Stimulated activated CD4-positive, alpha-beta T cell treated with anti-CD3 and anti-CD28 coated beads, Interleukin-15, amount 100 ng/mL, for 48 hours (primary cell): ENCODE data around the gene TRAPPC6A.

Source experiments
- DNase-seq, 2 donors: peaks; one replicate each; pipeline ENCODE4 v3.0.0-alpha.2; 2020; ENCODE audit warnings: low read depth in 2 of 2

The TRAPPC6A gene

GRCh38 chr19:45177817-45178261, at the start of gene TRAPPC6A:
TRAPPC6A (minus strand) TSS chr19:45178237; CDS start chr19:45178218, 19 bp downstream.
- DNase-seq, result no peak

- DNase-seq, result no peak
Observed at GRCh38 chr19:45224645-45225044, 46.6 kb upstream of the TRAPPC6A start.

- DNase-seq, result no peak
Observed at GRCh38 chr19:45223879-45224278, 45.8 kb upstream of the TRAPPC6A start.

- no peak for DNase-seq
Observed at GRCh38 chr19:45222724-45223123, 44.7 kb upstream of the TRAPPC6A start.

GRCh38 chr19:45218911-45219743, 41.1 kb upstream of the TRAPPC6A start:
- DNase-seq, result no peak

- no peak for DNase-seq
Observed at GRCh38 chr19:45218426-45218825, 40.4 kb upstream of the TRAPPC6A start.

- no peak for DNase-seq
Observed at GRCh38 chr19:45217957-45218334, 39.9 kb upstream of the TRAPPC6A start.

- DNase-seq, result no peak
Observed at GRCh38 chr19:45217193-45217956, 39.3 kb upstream of the TRAPPC6A start.

- DNase-seq, result no peak
Observed at GRCh38 chr19:45216667-45217066, 38.6 kb upstream of the TRAPPC6A start.

GRCh38 chr19:45215391-45216191, 37.6 kb upstream of the TRAPPC6A start:
- no peak for DNase-seq

GRCh38 chr19:45213031-45213430, 35.0 kb upstream of the TRAPPC6A start:
- DNase-seq, result no peak

GRCh38 chr19:45211751-45212381, 33.8 kb upstream of the TRAPPC6A start:
- DNase-seq, result no peak

- no peak for DNase-seq
Observed at GRCh38 chr19:45206328-45206727, 28.3 kb upstream of the TRAPPC6A start.

GRCh38 chr19:45205810-45206209, 27.8 kb upstream of the TRAPPC6A start:
- no peak for DNase-seq

- DNase-seq, result no peak
Observed at GRCh38 chr19:45202637-45203036, 24.6 kb upstream of the TRAPPC6A start.

GRCh38 chr19:45200568-45200967, 22.5 kb upstream of the TRAPPC6A start:
- DNase-seq, result no peak

GRCh38 chr19:45195764-45196163, 17.7 kb upstream of the TRAPPC6A start:
- no peak for DNase-seq

GRCh38 chr19:45191375-45191774, 13.3 kb upstream of the TRAPPC6A start:
- no peak for DNase-seq

GRCh38 chr19:45189971-45190370, 11.9 kb upstream of the TRAPPC6A start:
- no peak for DNase-seq

GRCh38 chr19:45187421-45188100, 9.5 kb upstream of the TRAPPC6A start:
- DNase-seq, result no peak
